Posterior vena cava (tissue), 2 donors: ENCODE data around the gene CDC42EP4. TPM values are rescaled to one million over a fixed set of nuclear protein-coding genes. Genes with fewer than 3 reads are reported as not detected.
"Not testable (repeated sequence)": the region's sequence is repeated elsewhere in the genome, so short reads cannot be mapped to it uniquely, and the experiment has no call there.

ENCODE experiments used
- DNase-seq: peaks from one replicate; pipeline ENCODE4 v3.0.0-alpha.2; 2020; ENCODE audit warnings: low spot score
- intact Hi-C, 2 donors: fragments of 100-400 bp; cut with DNase I; formaldehyde crosslinking; loops; one replicate each; pipeline versions ENCODE4 v1.14.1 to v1.14.2; 2022 to 2023
- total RNA-seq, 2 donors: library from RNA; stranded (reverse); fragmentation: NEBNext Ultra II Directional; extraction: Animal tissue kit (Norgen Biotek cat#: 25700); gene quantifications; one replicate each; pipeline ENCODE4 v1.2.1, GENCODE V29; 2021
- donor health status: DM: yes; HTN: yes; CAD: no.
- donor health status: DM: yes; HTN: yes; CAD: no.

The CDC42EP4 gene
- total RNA-seq, 2 donors from 2014 or later, result 32.6 to 45.1 TPM

DNA sequence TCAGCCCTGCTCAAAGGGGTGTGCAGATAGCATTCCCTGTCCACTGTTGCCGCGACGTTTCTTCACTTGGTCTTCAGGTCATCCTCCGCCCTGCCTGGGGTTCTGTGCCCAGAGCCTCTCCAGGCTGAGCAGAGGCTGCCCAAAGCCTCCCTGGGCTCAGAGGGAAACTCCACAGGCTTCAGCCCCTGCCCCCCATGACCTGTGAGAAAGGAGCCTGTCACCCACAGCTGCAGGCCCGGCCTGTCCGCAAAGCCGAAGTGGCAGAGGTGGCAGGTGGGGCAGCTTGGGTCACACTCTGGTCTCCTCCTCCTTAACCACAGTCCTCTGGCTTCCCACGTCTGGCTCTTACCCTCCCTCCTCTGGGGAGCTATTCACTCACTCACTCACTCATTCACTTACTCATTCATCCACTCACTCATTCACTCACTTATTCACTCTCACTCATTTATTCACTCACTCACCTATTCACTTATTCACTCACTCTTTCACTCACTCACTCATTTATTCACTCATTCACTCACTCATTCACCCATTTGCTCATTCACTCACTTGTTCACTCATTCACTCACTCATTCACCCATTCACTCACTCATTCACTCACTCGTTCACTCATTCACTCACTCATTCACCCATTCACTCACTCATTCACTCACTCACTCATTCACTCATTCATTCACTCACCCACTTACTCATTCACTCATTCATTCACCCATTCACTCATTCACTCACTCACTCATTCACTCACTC lies 43.0 kb downstream of the CDC42EP4 start:
- DNase-seq, result no peak
- intact Hi-C loops, result no loop called here

- no peak for DNase-seq
- intact Hi-C loops, result no loop called here
Observed at GRCh38 chr17:73267648-73268537, 43.9 kb downstream of the CDC42EP4 start.

DNA sequence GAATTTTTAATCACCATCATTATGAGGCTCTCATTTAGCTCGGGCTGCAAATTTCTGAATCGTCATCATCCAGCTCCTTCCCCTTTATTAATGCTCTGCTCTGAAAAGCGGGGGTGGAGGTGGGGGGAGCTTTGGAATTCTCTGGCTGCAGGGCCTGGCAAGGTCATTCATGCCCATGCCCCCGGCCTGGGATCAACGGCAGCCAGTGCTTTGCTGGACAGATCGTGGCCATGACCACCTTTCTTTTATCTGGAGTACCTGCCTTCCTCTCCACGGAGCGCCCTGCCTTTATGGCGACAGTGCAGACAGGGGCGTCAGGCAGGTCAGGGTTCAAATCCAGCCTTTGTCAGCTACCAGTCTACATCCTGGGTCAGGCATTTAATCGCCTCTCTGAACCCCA lies 45.0 kb downstream of the CDC42EP4 start:
- intact Hi-C loops, result no loop called here
- no peak for DNase-seq

DNA sequence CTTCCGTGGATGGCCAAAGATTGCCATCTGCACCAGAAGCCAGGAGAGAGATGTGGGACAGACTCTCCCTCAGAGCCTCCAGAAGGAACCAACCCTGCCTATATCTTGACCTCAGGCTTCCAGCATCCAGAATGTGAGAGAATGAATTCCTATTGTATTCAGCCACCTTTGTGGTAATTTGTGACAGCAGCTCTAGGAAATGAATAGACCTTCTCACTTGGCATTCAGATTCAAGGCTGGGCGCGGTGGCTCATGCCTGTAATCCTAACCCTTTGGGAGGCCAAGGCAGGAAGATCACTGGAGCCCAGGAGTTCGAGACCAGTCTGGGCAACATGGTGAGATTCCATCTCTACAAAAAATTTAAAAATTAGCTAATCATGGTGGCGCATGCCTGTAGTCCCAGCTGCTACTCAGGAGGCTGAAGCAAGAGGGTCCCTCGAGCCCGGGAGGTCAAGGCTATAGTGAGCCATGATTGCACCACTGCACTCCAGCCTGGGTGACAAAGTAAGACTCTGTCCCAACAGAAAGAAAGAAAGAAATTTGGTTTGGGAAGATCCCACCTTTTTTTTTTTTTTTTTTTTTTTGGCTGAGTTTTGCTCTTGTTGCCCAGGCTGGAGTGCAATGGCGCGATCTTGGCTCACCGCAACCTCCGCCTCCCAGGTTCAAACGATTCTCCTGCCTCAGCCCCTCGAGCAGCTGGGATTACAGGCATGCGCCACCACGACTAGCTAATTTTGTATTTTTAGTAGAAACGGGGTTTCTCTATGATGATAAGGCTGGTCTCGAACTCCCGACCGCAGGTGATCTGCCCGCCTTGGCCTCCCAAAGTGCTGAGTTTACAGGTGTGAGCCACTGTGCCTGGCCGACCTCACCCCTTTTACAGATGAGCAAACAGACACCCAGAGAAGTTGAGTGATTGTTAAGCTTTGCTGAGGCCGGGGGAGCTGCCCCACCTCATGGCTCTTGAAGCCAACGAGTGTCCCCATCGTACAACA lies 45.9 kb downstream of the CDC42EP4 start:
- DNase-seq, result no peak
- intact Hi-C loops, result no loop called here

GRCh38 chr17:73264448-73264847 lies 47.4 kb downstream of the CDC42EP4 start:
- intact Hi-C loops, DNase-seq: not testable (repeated sequence)

- DNase-seq, result no peak
- intact Hi-C loops, result no loop called here
Observed at GRCh38 chr17:73262676-73263642, 48.8 kb downstream of the CDC42EP4 start.

DNA sequence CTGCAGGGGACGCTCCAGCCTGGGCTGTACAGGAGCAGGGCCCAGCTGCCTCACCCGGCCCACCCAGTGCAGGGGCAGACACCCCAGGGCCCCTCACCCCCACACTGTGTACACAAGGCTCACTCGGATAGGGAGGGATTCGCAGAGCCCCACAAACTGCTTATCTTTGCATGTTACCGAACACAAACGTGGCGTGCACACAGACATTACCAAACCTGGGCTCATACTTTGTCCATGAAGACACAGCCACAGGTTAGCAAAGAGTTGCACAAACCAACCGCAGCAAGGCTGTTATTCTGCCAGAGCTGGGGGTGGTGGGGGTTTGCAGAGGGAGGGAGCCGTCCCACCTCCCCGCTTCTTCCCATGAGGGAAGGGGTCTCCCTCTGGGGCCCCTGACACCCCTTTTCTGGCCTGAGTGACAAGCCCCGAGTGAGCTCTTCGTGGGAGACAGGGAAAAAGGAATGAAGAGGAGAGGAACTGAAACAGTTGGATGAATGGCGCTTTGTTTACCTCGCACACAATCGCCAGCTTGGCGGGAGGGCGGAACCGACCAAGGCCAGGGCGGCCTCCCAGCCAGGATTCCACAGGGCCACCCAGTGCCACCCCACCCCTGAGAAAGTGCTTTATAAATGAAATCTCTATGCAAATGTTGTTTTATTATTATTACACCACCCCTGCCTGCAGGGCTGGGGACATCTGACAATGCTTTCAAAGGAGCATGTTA lies 49.7 kb downstream of the CDC42EP4 start:
- no peak for DNase-seq
- intact Hi-C loops, result no loop called here

- intact Hi-C loops, result no loop called here
- DNase-seq, result no peak
Observed at GRCh38 chr17:73261617-73261951, 50.2 kb downstream of the CDC42EP4 start, which contains the start of gene CPSF4L. Gene CPSF4L, minus strand, starts transcription at chr17:73261880. Its CDS starts 62 bp downstream, at chr17:73261818.

- intact Hi-C loops, result no loop called here
- peak; percentile 74 for DNase-seq
Observed at GRCh38 chr17:73257516-73257915, 54.3 kb downstream of the CDC42EP4 start.

- peak; percentile 15 for DNase-seq
- intact Hi-C loops, result no loop called here
Observed at GRCh38 chr17:73256220-73256619, 55.6 kb downstream of the CDC42EP4 start.

DNA sequence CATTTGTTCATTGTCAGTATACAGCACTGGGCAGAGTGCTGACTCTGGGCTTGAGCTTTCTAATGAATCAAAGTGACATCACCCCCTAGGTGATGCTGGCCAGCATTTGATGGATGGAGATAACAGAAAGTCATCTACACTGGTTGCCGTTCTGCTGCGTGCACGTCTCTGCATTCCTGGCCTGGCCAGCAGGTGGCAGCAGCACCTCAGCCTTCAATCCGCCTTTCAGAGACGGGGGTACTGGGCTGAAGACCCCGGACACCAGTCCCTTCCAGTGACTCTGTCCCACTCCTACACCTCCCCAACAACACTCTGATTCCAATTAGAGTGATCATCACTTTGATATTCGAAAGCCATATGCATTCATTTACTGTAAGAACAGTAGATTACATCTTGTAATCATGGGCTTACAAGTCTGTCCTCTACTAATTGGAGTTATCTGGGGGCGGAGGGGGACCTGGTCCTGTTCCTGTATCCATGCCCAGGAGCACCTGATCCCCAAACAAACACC lies 56.1 kb downstream of the CDC42EP4 start:
- intact Hi-C loops, result loop anchor here in 1 of 2 donors (2.0 kb wide), 1 partner anchor 115 kb away; no protein-coding TSS in a partner anchor
- peak; percentile 86 for DNase-seq

- intact Hi-C loops, result loop anchor here in 1 of 2 donors (2.0 kb wide), 1 partner anchor 115 kb away; no protein-coding TSS in a partner anchor
- DNase-seq, result no peak
Observed at GRCh38 chr17:73251871-73252270, 59.9 kb downstream of the CDC42EP4 start.

DNA sequence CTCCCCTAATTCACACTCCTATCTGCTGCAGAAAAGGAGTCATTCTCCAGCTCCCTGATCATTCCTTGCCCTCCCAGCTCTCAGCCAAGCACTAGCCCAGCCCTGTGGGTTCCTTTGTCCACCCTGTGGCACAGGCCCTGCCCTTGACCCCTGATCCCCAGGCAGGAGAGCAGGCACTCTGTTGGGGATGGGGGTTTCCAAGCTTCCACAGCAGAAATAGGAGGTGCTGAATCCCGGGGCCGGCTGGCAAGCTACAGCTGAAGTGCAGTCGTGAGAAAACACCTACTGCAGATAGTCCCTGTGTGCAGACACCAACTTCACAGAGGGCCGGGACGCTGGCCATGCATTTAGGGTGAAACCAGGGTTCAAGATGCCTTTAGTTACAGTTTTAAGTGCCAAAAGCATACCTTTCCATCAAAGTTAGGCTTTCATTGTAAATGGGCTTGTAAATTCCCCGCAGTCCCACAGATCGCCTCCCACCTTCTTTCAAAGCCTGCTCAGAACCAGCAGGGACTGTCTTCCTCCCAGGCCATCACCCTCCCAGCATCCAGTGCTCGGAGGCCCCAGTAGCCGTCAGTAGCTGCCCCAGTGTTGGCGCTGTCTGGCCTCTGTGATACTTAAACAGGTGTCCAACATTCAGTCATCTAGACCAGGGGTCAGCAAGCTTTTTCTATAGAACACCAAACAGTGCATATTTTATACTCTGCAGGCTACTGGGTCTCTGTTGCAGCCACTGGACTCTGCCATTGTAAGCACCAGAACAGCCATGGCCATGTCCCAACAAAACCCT lies 60.8 kb downstream of the CDC42EP4 start:
- intact Hi-C loops, result no loop called here
- DNase-seq, result peak; percentile 56

DNA sequence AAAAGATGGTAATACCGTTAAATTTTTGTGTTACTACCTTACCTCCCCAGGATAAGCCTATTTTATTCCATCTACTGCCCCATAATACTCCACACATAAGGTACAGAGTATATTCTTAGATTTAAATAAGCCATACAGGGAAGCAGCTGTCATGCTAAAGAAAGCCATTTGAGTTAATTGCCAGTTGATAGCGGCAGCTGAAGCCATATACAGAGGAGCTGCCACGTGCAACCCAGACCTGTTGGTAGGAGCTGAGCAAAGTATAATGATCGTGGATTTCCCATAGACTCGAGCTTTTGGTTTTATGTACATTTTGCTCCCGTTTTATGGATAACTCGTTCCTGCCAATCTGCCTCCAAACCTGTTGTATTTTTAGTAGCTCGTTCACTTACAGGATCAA lies 62.1 kb downstream of the CDC42EP4 start:
- no peak for DNase-seq
- intact Hi-C loops, result loop anchor here in 1 of 2 donors (10.0 kb wide), 1 partner anchor 525 kb away; no protein-coding TSS in a partner anchor

DNA sequence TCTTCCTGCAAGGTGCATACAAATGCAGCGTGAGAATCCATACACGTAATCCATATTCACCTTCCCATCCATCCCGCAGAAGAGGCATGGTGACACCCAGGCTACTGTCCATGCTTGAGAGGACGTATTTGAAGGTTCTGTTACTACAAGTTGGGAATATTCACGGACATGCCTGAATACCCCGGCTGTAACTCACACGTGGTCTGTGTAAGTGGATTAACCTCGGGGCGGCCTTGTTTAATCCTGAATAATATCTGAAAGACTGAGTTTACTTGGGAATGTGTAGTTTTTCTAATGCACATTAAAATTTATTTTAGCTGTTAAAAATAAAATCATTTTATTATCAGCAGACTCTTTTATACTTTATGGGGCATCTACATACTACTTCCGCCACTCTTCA lies 63.3 kb downstream of the CDC42EP4 start:
- intact Hi-C loops, result loop anchor here in 1 of 2 donors (10.0 kb wide), 1 partner anchor 524 kb away; no protein-coding TSS in a partner anchor
- peak; percentile 25 for DNase-seq

- intact Hi-C loops, result loop anchor here in 1 of 2 donors (10.0 kb wide), 1 partner anchor 523 kb away; no protein-coding TSS in a partner anchor
- no peak for DNase-seq
Observed at GRCh38 chr17:73247726-73248125, 64.1 kb downstream of the CDC42EP4 start.
